ENCODE data around the gene PIERCE2. TPM values are rescaled to one million over a fixed set of nuclear protein-coding genes. Genes with fewer than 3 reads are reported as not detected.
"Not testable (repeated sequence)": the region's sequence is repeated elsewhere in the genome, so short reads cannot be mapped to it uniquely, and the experiment has no call there.

The PIERCE2 gene
- total and polyA plus RNA-seq, 7 experiments from 2014 or later = 0.42 to 1.3 TPM; not detected in 5

GRCh38 chr15:55394694-55395093, 13.6 kb upstream of the PIERCE2 start:
- intact Hi-C loops (cut with micrococcal nuclease) = no loop called here
- Histone ChIP-seq H3K4me1 (ENCODE audit: control insufficient read depth in 2 of 2, insufficient read depth in 2 of 2, low read length in 2 of 2) (no peaks in the 10 kb centered on the region), H3K36me3 (ENCODE audit: control insufficient read depth in 2 of 3, insufficient read depth in 3 of 3, low read length in 3 of 3) (no peaks in the 10 kb centered on the region), H3K4me3 (ENCODE audit: low read length) (no peak overlapping the region), H3K27me3 (ENCODE audit: control insufficient read depth in 2 of 2, insufficient read depth in 2 of 2, low read length in 2 of 2) (no peaks in the 10 kb centered on the region), H3K9me3 (ENCODE audit: control insufficient read depth in 2 of 3, low read length in 3 of 3) (no peaks in the 10 kb centered on the region), H3K27ac (ENCODE audit: low read depth, low read length) (no peak overlapping the region)
- Mint-ChIP-seq H3K27me3 (no peaks in the 10 kb centered on the region), H3K4me1 (peaks cover 0 to 36% (median 29%) of the 10 kb centered on the region in 7 donors), H3K27ac (peak overlapping the region in 1 of 9 donors; percentile 47), H3K4me3 (no peak overlapping the region), H3K9me3 (peaks cover 0 to 10% (median 3%) of the 10 kb centered on the region in 11 donors), H3K36me3 (peaks cover 17 to 55% (median 40%) of the 10 kb centered on the region in 5 donors)
- POLR2A ChIA-PET = no interaction called here
- ATAC-seq = peak; percentile 31
- CTCF ChIA-PET = interaction anchor here (0.6 to 1.0 kb wide), 2 partner anchors 45 to 82 kb away, joined by 3 read pairs; no protein-coding TSS in a partner anchor
- DNase-seq = no peak

GRCh38 chr15:55398243-55398642, 10.1 kb upstream of the PIERCE2 start:
- DNase-seq (no peak), ATAC-seq (no peak)
- Histone ChIP-seq H3K27me3 (ENCODE audit: control insufficient read depth in 2 of 2, insufficient read depth in 2 of 2, low read length in 2 of 2) (no peaks in the 10 kb centered on the region), H3K4me3 (ENCODE audit: low read length) (no peak overlapping the region), H3K36me3 (ENCODE audit: control insufficient read depth in 2 of 3, insufficient read depth in 3 of 3, low read length in 3 of 3) (no peaks in the 10 kb centered on the region), H3K27ac (ENCODE audit: low read depth, low read length) (no peak overlapping the region), H3K9me3 (ENCODE audit: control insufficient read depth in 2 of 3, low read length in 3 of 3) (no peaks in the 10 kb centered on the region), H3K4me1 (ENCODE audit: control insufficient read depth in 2 of 2, insufficient read depth in 2 of 2, low read length in 2 of 2) (peaks cover 0 to 2% of the 10 kb centered on the region in 2 donors)
- no peaks in the 10 kb centered on the region for H3K27me3 Mint-ChIP-seq
- H3K27ac Mint-ChIP-seq = peak overlapping the region in 1 of 9 donors; percentile 38
- peaks cover 17 to 56% (median 48%) of the 10 kb centered on the region in 5 donors for H3K36me3 Mint-ChIP-seq
- intact Hi-C loops (cut with micrococcal nuclease) = no loop called here
- CTCF ChIA-PET = no interaction called here
- H3K4me3 Mint-ChIP-seq = no peak overlapping the region
- H3K4me1 Mint-ChIP-seq = peaks cover 11 to 59% (median 51%) of the 10 kb centered on the region in 7 donors
- POLR2A ChIA-PET = no interaction called here
- H3K9me3 Mint-ChIP-seq = peaks cover 0 to 10% (median 3%) of the 10 kb centered on the region in 11 donors

GRCh38 chr15:55400050-55400449, 8.2 kb upstream of the PIERCE2 start:
- H3K4me1 ChIP-seq (ENCODE audit: control insufficient read depth in 2 of 2, insufficient read depth in 2 of 2, low read length in 2 of 2); H3K36me3 ChIP-seq (ENCODE audit: control insufficient read depth in 2 of 3, insufficient read depth in 3 of 3, low read length in 3 of 3); CTCF ChIA-PET; H3K9me3 Mint-ChIP-seq; DNase-seq; intact Hi-C loops (cut with micrococcal nuclease); H3K27me3 ChIP-seq (ENCODE audit: control insufficient read depth in 2 of 2, insufficient read depth in 2 of 2, low read length in 2 of 2); H3K4me3 Mint-ChIP-seq; H3K27ac Mint-ChIP-seq; H3K4me3 ChIP-seq (ENCODE audit: low read length); ATAC-seq; H3K27me3 Mint-ChIP-seq; H3K9me3 ChIP-seq (ENCODE audit: control insufficient read depth in 2 of 3, low read length in 3 of 3); H3K27ac ChIP-seq (ENCODE audit: low read depth, low read length): not testable (repeated sequence)
- H3K4me1 Mint-ChIP-seq = peaks cover 27 to 67% (median 58%) of the 10 kb centered on the region in 7 donors
- POLR2A ChIA-PET = interaction anchor here (0.6 kb wide), 1 partner anchor 151 kb away, joined by 3 read pairs; no protein-coding TSS in a partner anchor
- peaks cover 14 to 43% (median 42%) of the 10 kb centered on the region in 5 donors for H3K36me3 Mint-ChIP-seq

- Mint-ChIP-seq H3K27ac (no peak overlapping the region), H3K27me3 (no peaks in the 10 kb centered on the region), H3K9me3 (peaks cover 0 to 3% (median 0%) of the 10 kb centered on the region in 11 donors), H3K4me3 (no peak overlapping the region), H3K4me1 (peaks cover 36 to 67% (median 46%) of the 10 kb centered on the region in 7 donors), H3K36me3 (peaks cover 8 to 29% (median 27%) of the 10 kb centered on the region in 5 donors)
- Histone ChIP-seq H3K4me1 (ENCODE audit: control insufficient read depth in 2 of 2, insufficient read depth in 2 of 2, low read length in 2 of 2) (peaks cover 8 to 14% of the 10 kb centered on the region in 2 donors), H3K27me3 (ENCODE audit: control insufficient read depth in 2 of 2, insufficient read depth in 2 of 2, low read length in 2 of 2) (no peaks in the 10 kb centered on the region), H3K27ac (ENCODE audit: low read depth, low read length) (no peak overlapping the region), H3K9me3 (ENCODE audit: control insufficient read depth in 2 of 3, low read length in 3 of 3) (no peaks in the 10 kb centered on the region), H3K36me3 (ENCODE audit: control insufficient read depth in 2 of 3, insufficient read depth in 3 of 3, low read length in 3 of 3) (no peaks in the 10 kb centered on the region), H3K4me3 (ENCODE audit: low read length) (no peak overlapping the region)
- POLR2A ChIA-PET = no interaction called here
- ATAC-seq (no peak), DNase-seq (no peak)
- intact Hi-C loops (cut with micrococcal nuclease) = loop anchor here in 1 of 2 donors (2.0 kb wide), 1 partner anchor 13 kb away; no protein-coding TSS in a partner anchor
- CTCF ChIA-PET = no interaction called here
Observed at GRCh38 chr15:55401786-55402246, 6.5 kb upstream of the PIERCE2 start.

- peaks cover 8 to 14% of the 10 kb centered on the region in 2 donors for H3K4me1 ChIP-seq (ENCODE audit: control insufficient read depth in 2 of 2, insufficient read depth in 2 of 2, low read length in 2 of 2)
- no peak overlapping the region for H3K4me3 ChIP-seq (ENCODE audit: low read length)
- ChIA-PET CTCF (no interaction called here), POLR2A (no interaction called here)
- Mint-ChIP-seq H3K36me3 (peaks cover 4 to 22% (median 20%) of the 10 kb centered on the region in 5 donors), H3K4me3 (peak overlapping the region in 2 of 10 donors; percentile 10 to 28), H3K4me1 (peaks cover 42 to 75% (median 50%) of the 10 kb centered on the region in 7 donors), H3K27ac (peak overlapping the region in 1 of 9 donors; percentile 16), H3K27me3 (no peaks in the 10 kb centered on the region), H3K9me3 (peaks cover 0 to 2% (median 0%) of the 10 kb centered on the region in 11 donors)
- H3K36me3 ChIP-seq (ENCODE audit: control insufficient read depth in 2 of 3, insufficient read depth in 3 of 3, low read length in 3 of 3) = peaks cover 0 to under 1% (median 0%) of the 10 kb centered on the region in 3 experiments
- ATAC-seq = no peak
- DNase-seq = no peak
- intact Hi-C loops (cut with micrococcal nuclease) = loop anchor here in 1 of 2 donors (2.0 kb wide), 1 partner anchor 14 kb away; no protein-coding TSS in a partner anchor
- no peaks in the 10 kb centered on the region for H3K9me3 ChIP-seq (ENCODE audit: control insufficient read depth in 2 of 3, low read length in 3 of 3)
- H3K27ac ChIP-seq (ENCODE audit: low read depth, low read length) = no peak overlapping the region
- no peaks in the 10 kb centered on the region for H3K27me3 ChIP-seq (ENCODE audit: control insufficient read depth in 2 of 2, insufficient read depth in 2 of 2, low read length in 2 of 2)
Observed at GRCh38 chr15:55402707-55403106, 5.6 kb upstream of the PIERCE2 start.

- peaks cover 44 to 73% (median 50%) of the 10 kb centered on the region in 7 donors for H3K4me1 Mint-ChIP-seq
- peaks cover 8 to 14% of the 10 kb centered on the region in 2 donors for H3K4me1 ChIP-seq (ENCODE audit: control insufficient read depth in 2 of 2, insufficient read depth in 2 of 2, low read length in 2 of 2)
- H3K36me3 Mint-ChIP-seq = peaks cover 4 to 14% (median 12%) of the 10 kb centered on the region in 5 donors
- H3K36me3 ChIP-seq (ENCODE audit: control insufficient read depth in 2 of 3, insufficient read depth in 3 of 3, low read length in 3 of 3) = peaks cover 0 to 4% (median 0%) of the 10 kb centered on the region in 3 experiments
- intact Hi-C loops (cut with micrococcal nuclease) = loop anchor here in 1 of 2 donors (2.0 kb wide), 1 partner anchor 15 kb away; no protein-coding TSS in a partner anchor
- H3K27me3 Mint-ChIP-seq = peaks cover 0 to under 1% (median 0%) of the 10 kb centered on the region in 5 donors
- no peaks in the 10 kb centered on the region for H3K9me3 ChIP-seq (ENCODE audit: control insufficient read depth in 2 of 3, low read length in 3 of 3)
- ATAC-seq (no peak), DNase-seq (no peak)
- no peak overlapping the region for H3K4me3 ChIP-seq (ENCODE audit: low read length)
- H3K27me3 ChIP-seq (ENCODE audit: control insufficient read depth in 2 of 2, insufficient read depth in 2 of 2, low read length in 2 of 2) = no peaks in the 10 kb centered on the region
- H3K27ac Mint-ChIP-seq = peak overlapping the region in 2 of 9 donors; percentile 0 to 5
- H3K9me3 Mint-ChIP-seq = no peaks in the 10 kb centered on the region
- no peak overlapping the region for H3K27ac ChIP-seq (ENCODE audit: low read depth, low read length)
- ChIA-PET POLR2A (no interaction called here), CTCF (no interaction called here)
- peak overlapping the region in 3 of 10 donors; percentile 2 to 47 (median 29) for H3K4me3 Mint-ChIP-seq
Observed at GRCh38 chr15:55403531-55403930, 4.8 kb upstream of the PIERCE2 start.

Data from naive thymus-derived CD4-positive, alpha-beta T cell (primary cell).